ENCODE results near the gene PCDHGA9. TPM values are rescaled to one million over a fixed set of nuclear protein-coding genes. Genes with fewer than 3 reads are reported as not detected.

PCDHGA9 gene
- total and polyA plus RNA-seq, 2 of the 8 experiments (the other 6 are each of a cell fraction or from before 2014, with no cell fraction given) = 0.79 to 1.1 TPM

- POLR2A ChIA-PET (ENCODE audit: partially characterized antibody) = interaction anchor here (1.4 kb wide), 1 partner anchor 82 kb away, joined by 4 read pairs; no protein-coding TSS in a partner anchor
- Histone ChIP-seq H2BK12ac (ENCODE audit: low read depth, low read length) (no peak overlapping the region), H3K9ac (replicated peaks in 1 of 4; ENCODE audit: extremely low read depth in 1 of 4, low read depth in 3 of 4, low read length in 3 of 4) (no peak overlapping the region), H4K20me1 (replicated peaks in 1 of 2; ENCODE audit: control insufficient read depth in 1 of 2, insufficient read depth in 2 of 2, low read length in 2 of 2) (no peaks in the 10 kb centered on the region), H2AFZ (ENCODE audit: low read length) (no peak overlapping the region), H2BK120ac (replicated peaks; ENCODE audit: low read depth, low read length) (no peak overlapping the region), H3K4me2 (ENCODE audit: insufficient read depth in 1 of 2, low read depth in 2 of 2, low read length in 2 of 2) (no peak overlapping the region), H3K4ac (replicated peaks; ENCODE audit: insufficient read length, low read depth, low read length) (no peak overlapping the region), H3K18ac (ENCODE audit: extremely low read depth, low read length) (no peak overlapping the region), H3K23me2 (ENCODE audit: low read depth, low read length) (no peaks in the 10 kb centered on the region), H2AK5ac (ENCODE audit: low read depth, low read length) (no peak overlapping the region), H3K36me3 (ENCODE audit: control insufficient read depth in 2 of 4, insufficient read depth in 4 of 4, low read length in 3 of 4) (peaks cover 0 to 14% (median under 1%) of the 10 kb centered on the region in 4 experiments; a peak in 3 of 8 replicates), H2BK20ac (ENCODE audit: low read length) (no peak overlapping the region), H4K5ac (ENCODE audit: insufficient read length, low read depth, low read length) (no peak overlapping the region), H3K4me1 (replicated peaks in 1 of 4; ENCODE audit: control insufficient read depth in 3 of 4, insufficient read depth in 4 of 4, low read length in 3 of 4) (no peaks in the 10 kb centered on the region), H3K27ac (ENCODE audit: low read depth, low read length) (no peak overlapping the region), H4K91ac (replicated peaks; ENCODE audit: insufficient read length, low read length) (no peak overlapping the region), H2BK15ac (ENCODE audit: low read length) (no peak overlapping the region), H3K79me1 (ENCODE audit: low read depth, low read length) (peaks cover 2% of the 10 kb centered on the region; the same call in 1 of the 2 replicates), H3K56ac (replicated peaks; ENCODE audit: insufficient read length, low read depth, low read length) (no peak overlapping the region), H3K79me2 (ENCODE audit: control insufficient read depth in 1 of 2, insufficient read depth in 2 of 2, low read length in 2 of 2) (no peaks in the 10 kb centered on the region), H4K8ac (ENCODE audit: extremely low read depth, insufficient read depth, low read length) (no peak overlapping the region), H3K14ac (ENCODE audit: insufficient read length) (no peak overlapping the region), H3K9me3 (ENCODE audit: insufficient read depth in 2 of 2, low read depth in 1 of 2, low read length in 1 of 2) (peaks cover 34 to 44% of the 10 kb centered on the region in 2 experiments), H3K23ac (ENCODE audit: insufficient read length) (no peak overlapping the region), H2BK5ac (ENCODE audit: low read depth, low read length) (no peak overlapping the region), H3K4me3 (ENCODE audit: extremely low read depth in 1 of 4, insufficient read depth in 2 of 4, low read depth in 3 of 4, low read length in 4 of 4) (no peak overlapping the region), H3K27me3 (replicated peaks in 1 of 4; ENCODE audit: control insufficient read depth in 3 of 4, extremely low read depth in 1 of 4, insufficient read depth in 3 of 4, low read length in 3 of 4) (no peaks in the 10 kb centered on the region)
- 97% methylated on average over 37 of the region's 37 CpGs; no CpG with 5 or more reads in 1 of the 2 experiments for WGBS, 2 experiments (ENCODE audit: extremely low coverage in 1 of 2, insufficient coverage in 1 of 2, insufficient read length in 1 of 2, insufficient replicate concordance in 2 of 2, low coverage in 1 of 2, low lambda C conversion rate in 2 of 2, missing lambda C conversion rate in 1 of 2)
- FAIRE-seq = no peak
- DNase-seq (ENCODE audit: low read depth in 1 of 2, low spot score in 2 of 2) = no peak
- CTCF ChIA-PET (ENCODE audit: partially characterized antibody) = interaction anchor here (1.1 to 7.0 kb wide), 22 partner anchors 8 to 208 kb away, joined by 3 to 67 read pairs (median 6); partner anchors contain the start of genes PCDHB14, PCDHB15, PCDHGA10 and PCDHGA11
- no peak for TF ChIP-seq PHF8 (conservative IDR thresholded peaks at IDR 0.05; ENCODE audit: low read depth, low read length)
- TF ChIP-seq USF2 (IDR thresholded peaks at IDR 0.05; ENCODE audit: low read length) = no peak
- no peak for TF ChIP-seq FOSL1 (IDR thresholded peaks at IDR 0.05; ENCODE audit: insufficient read depth, low read depth, low read length)
- TF ChIP-seq MAFK (IDR thresholded peaks at IDR 0.05; ENCODE audit: low read depth, low read length) = no peak
- TF ChIP-seq HDAC6 (IDR thresholded peaks at IDR 0.05; ENCODE audit: low read depth, low read length) = no peak
- no peak for TF ChIP-seq EGR1 (IDR thresholded peaks at IDR 0.05; ENCODE audit: borderline replicate concordance, low read depth, low read length)
- TF ChIP-seq TEAD4 (IDR thresholded peaks at IDR 0.05; ENCODE audit: low read depth, low read length) = no peak
- no peak for TF ChIP-seq JUND (IDR thresholded peaks at IDR 0.05; ENCODE audit: low read length)
Measured at GRCh38 chr5:141431286-141431685, 28.7 kb downstream of the PCDHGA9 start.

All from H1 (cell line).